DOHH2 (cell line): ENCODE measurements around the gene SEC14L2.

Source experiments
- EZH2phosphoT487 ChIP-seq: fragments of 200-600 bp; sonication (generic); IDR thresholded peaks from 2 replicates; pipeline ENCODE4 v1.6.1; 2017; ENCODE audit warnings: borderline replicate concordance, mild to moderate bottlenecking, antibody characterized with exemption, low read length, moderate library complexity, mixed read lengths
- TF ChIP-seq, protein P1 (sequence below): fragments of 200-600 bp; sonication (generic); IDR thresholded peaks from one replicate; pipeline ENCODE4 v1.5.1; 2014; ENCODE audit warnings: antibody characterized with exemption, mild to moderate bottlenecking, low read depth, low read length; ENCODE audit not compliant: poor library complexity, severe bottlenecking

DNA sequence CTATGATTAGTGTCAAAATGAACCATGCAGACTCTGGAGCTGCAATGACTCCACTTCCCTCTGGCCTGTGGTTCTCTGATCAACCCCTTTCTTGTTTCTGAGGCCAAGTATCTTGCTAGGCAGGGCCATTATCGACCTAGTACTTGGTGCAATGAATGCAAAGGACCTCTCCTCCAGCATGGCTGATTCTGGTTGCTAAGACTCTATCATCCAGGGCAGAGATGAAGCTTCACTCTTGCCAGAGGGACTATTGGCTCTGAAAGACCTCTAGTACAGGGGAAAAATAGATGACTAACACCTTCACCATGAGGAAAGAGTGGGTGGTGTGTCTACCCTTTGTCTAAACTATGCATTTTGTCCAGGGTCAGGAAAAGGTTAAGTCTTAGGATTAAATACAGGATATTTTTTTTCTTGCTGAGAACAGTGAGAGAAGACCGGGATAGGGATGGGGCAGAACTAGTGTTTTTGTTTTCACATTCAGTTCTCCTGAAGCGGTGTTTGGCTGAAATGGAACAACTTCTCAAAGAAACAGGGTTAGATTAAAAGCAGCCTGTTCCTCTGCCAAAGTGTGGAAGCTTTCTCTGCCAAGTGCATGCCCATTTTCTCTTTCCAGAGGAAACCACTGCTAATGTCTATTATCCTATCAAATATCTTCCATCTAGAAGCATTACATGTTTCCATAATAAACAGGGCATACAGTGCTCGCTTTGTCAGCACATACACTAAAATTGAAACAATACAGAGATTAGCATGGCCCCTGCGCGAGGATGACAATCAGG lies 23.7 kb downstream of the SEC14L2 start:
- TF ChIP-seq, protein P1, sequence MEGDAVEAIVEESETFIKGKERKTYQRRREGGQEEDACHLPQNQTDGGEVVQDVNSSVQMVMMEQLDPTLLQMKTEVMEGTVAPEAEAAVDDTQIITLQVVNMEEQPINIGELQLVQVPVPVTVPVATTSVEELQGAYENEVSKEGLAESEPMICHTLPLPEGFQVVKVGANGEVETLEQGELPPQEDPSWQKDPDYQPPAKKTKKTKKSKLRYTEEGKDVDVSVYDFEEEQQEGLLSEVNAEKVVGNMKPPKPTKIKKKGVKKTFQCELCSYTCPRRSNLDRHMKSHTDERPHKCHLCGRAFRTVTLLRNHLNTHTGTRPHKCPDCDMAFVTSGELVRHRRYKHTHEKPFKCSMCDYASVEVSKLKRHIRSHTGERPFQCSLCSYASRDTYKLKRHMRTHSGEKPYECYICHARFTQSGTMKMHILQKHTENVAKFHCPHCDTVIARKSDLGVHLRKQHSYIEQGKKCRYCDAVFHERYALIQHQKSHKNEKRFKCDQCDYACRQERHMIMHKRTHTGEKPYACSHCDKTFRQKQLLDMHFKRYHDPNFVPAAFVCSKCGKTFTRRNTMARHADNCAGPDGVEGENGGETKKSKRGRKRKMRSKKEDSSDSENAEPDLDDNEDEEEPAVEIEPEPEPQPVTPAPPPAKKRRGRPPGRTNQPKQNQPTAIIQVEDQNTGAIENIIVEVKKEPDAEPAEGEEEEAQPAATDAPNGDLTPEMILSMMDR = no peak
- TF ChIP-seq EZH2phosphoT487 = no peak
